A549 (cell line): ENCODE data around the gene B3GNT5.

Experiments
- BHLHE40 ChIP-seq: IDR thresholded peaks from 2 replicates; pipeline ENCODE4 v1.6.1; 2012; ENCODE audit warnings: low read depth, low read length, inconsistent platforms
- CBX8 ChIP-seq: fragments of 200-600 bp; sonication (generic); IDR thresholded peaks from 2 replicates; pipeline ENCODE4 v1.6.1; 2016
- FOSL2 ChIP-seq, 2 experiments: fragments of 450-650 bp in 1 of 2; fragments of >200 bp in 1 of 2; sonication (Bioruptor Twin) in 1 of 2; formaldehyde crosslinking; IDR thresholded peaks; 2 replicates each; pipeline versions ENCODE4 v1.5.0 to v1.6.1; 2016 to 2020; ENCODE audit warnings: mild to moderate bottlenecking in 1 of 2, moderate library complexity in 1 of 2
- MYC ChIP-seq: IDR thresholded peaks from 2 replicates; pipeline ENCODE4 v1.6.1; 2012; ENCODE audit warnings: mild to moderate bottlenecking, inconsistent platforms, low read length, improper control_type of control experiment, borderline replicate concordance
- SMC3 ChIP-seq: fragments of >200 bp; sonication (Bioruptor Twin); formaldehyde crosslinking; IDR thresholded peaks from 3 replicates; pipeline ENCODE4 v1.6.1; 2018; ENCODE audit warnings: inconsistent platforms
- TF ChIP-seq, protein P1 (sequence below): IDR thresholded peaks from 2 replicates; pipeline ENCODE4 v1.6.1; 2012
- TF ChIP-seq, protein P2 (sequence below): fragments of >200 bp; sonication (Bioruptor Twin); formaldehyde crosslinking; IDR thresholded peaks from 3 replicates; pipeline ENCODE4 v1.5.1; 2016

DNA sequence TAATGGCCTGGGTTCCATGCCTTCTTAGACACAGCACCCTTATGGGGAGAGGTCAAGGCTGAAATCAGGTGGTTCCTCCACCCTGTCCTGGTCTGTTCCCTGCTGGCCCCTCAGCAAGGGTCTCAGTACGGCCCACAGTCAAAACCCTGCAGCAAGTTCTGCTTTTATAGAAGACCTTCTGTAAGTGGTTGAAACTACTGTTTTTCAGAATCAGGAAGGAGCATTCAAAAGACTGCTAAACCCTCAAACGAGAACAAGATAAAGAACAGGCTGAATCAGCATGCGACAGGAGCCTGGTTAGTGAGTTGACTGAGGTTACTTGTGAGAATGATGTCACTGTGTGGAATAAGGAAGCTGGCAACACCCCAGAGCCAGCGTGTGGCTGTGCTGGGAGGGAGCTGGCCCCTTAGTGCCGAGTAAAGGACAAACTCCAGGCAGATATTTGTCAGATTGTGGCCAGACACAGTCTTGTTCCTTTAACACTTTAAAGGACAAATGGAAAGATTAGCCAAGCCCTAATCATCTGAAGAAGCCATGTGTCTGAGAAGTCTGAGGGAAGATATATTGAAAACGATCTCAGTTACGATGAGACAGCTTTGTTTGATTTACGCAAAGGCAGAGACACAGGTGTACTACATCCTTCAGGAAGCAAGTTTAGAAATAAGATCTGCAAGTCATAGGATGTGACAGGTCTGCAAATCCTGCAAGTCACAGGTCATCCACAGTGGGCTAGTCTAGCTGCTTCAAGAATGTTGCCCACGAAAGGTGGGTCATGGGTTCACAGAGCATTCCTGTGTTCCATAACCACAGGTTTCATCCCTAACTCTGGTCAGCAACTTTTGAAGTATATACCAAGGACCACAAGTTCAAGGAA, 54.0 kb downstream of the B3GNT5 start:
- TF ChIP-seq FOSL2 (IDR thresholded peaks at IDR 0.05), result no peak
- no peak for TF ChIP-seq FOSL2 (CRISPR knock-in tag; IDR thresholded peaks at IDR 0.05)
- TF ChIP-seq, protein P1, sequence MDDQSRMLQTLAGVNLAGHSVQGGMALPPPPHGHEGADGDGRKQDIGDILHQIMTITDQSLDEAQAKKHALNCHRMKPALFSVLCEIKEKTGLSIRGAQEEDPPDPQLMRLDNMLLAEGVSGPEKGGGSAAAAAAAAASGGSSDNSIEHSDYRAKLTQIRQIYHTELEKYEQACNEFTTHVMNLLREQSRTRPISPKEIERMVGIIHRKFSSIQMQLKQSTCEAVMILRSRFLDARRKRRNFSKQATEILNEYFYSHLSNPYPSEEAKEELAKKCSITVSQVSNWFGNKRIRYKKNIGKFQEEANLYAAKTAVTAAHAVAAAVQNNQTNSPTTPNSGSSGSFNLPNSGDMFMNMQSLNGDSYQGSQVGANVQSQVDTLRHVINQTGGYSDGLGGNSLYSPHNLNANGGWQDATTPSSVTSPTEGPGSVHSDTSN, result no peak
- no peak for TF ChIP-seq SMC3
- TF ChIP-seq MYC, result no peak
- TF ChIP-seq, protein P2, sequence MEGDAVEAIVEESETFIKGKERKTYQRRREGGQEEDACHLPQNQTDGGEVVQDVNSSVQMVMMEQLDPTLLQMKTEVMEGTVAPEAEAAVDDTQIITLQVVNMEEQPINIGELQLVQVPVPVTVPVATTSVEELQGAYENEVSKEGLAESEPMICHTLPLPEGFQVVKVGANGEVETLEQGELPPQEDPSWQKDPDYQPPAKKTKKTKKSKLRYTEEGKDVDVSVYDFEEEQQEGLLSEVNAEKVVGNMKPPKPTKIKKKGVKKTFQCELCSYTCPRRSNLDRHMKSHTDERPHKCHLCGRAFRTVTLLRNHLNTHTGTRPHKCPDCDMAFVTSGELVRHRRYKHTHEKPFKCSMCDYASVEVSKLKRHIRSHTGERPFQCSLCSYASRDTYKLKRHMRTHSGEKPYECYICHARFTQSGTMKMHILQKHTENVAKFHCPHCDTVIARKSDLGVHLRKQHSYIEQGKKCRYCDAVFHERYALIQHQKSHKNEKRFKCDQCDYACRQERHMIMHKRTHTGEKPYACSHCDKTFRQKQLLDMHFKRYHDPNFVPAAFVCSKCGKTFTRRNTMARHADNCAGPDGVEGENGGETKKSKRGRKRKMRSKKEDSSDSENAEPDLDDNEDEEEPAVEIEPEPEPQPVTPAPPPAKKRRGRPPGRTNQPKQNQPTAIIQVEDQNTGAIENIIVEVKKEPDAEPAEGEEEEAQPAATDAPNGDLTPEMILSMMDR, result no peak
- no peak for TF ChIP-seq BHLHE40
- no peak for TF ChIP-seq CBX8
